Uterus (tissue), 2 donors: ENCODE measurements around the gene WNT2B.

ENCODE experiments used
- CTCF ChIP-seq, 4 experiments: fragments of 200-600 bp in 2 of 4; fragments of 450-650 bp in 2 of 4; sonication (generic) in 2 of 4; IDR thresholded peaks; one replicate each; pipeline ENCODE4 v1.5.1; 2016 to 2019; ENCODE audit warnings: antibody characterized with exemption in 4 of 4, mild to moderate bottlenecking in 2 of 4, moderate library complexity in 1 of 4
- POLR2A ChIP-seq, 2 donors: fragments of 450-650 bp; IDR thresholded peaks; one replicate each; pipeline ENCODE4 v1.6.1; 2016; ENCODE audit warnings: antibody characterized with exemption in 2 of 2, mild to moderate bottlenecking in 1 of 2, moderate library complexity in 1 of 2

DNA sequence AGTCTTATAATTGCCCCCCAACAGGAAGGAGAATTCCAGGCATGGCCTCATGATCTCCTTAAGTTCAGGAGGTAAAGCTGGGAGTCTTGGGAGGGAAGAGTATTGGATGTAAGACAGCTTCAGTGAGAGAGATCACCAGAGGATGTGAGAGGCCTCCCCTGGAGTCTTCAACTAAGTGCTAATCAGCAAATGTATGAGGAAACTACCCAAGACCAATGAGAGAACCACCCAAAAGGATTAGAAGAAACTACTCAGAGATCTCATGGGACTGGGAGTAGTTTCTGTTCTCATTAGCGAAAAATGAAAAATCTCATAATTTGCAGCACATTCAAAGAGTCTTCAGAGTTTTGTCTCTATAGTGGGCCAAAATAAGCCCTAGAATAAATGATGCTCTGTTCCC is 36.6 kb upstream of the WNT2B start:
- no peak for TF ChIP-seq CTCF (IDR thresholded peaks at IDR 0.05)
- no peak for TF ChIP-seq POLR2A (IDR thresholded peaks at IDR 0.05)
